Osteocyte (in vitro differentiated cells): ENCODE data around the gene TARBP2. TPM values are rescaled to one million over a fixed set of nuclear protein-coding genes. Genes with fewer than 3 reads are reported as not detected.

Experiments used
- DNase-seq: peaks from one replicate; pipeline ENCODE4 v3.0.0; 2021; ENCODE audit warnings: mixed read lengths; ENCODE audit not compliant: unreplicated experiment; ENCODE audit errors: extremely low spot score
- H3K27ac Mint-ChIP-seq: one replicate; pipeline ENCODE4 v1.8.0; 2021; ENCODE audit warnings: mild to moderate bottlenecking, mixed read lengths; ENCODE audit not compliant: unreplicated experiment
- H3K27me3 Mint-ChIP-seq: one replicate; pipeline ENCODE4 v1.8.0; 2021; ENCODE audit warnings: mixed read lengths; ENCODE audit not compliant: unreplicated experiment
- H3K36me3 Mint-ChIP-seq: one replicate; pipeline ENCODE4 v1.8.0; 2021; ENCODE audit warnings: mixed read lengths; ENCODE audit not compliant: unreplicated experiment
- H3K4me1 Mint-ChIP-seq: one replicate; pipeline ENCODE4 v1.8.0; 2021; ENCODE audit warnings: mixed read lengths; ENCODE audit not compliant: unreplicated experiment
- H3K4me3 Mint-ChIP-seq: one replicate; pipeline ENCODE4 v1.8.0; 2021; ENCODE audit warnings: mild to moderate bottlenecking, moderate library complexity, mixed read lengths; ENCODE audit not compliant: unreplicated experiment
- H3K9me3 Mint-ChIP-seq: one replicate; pipeline ENCODE4 v1.8.0; 2021; ENCODE audit warnings: mixed read lengths; ENCODE audit not compliant: unreplicated experiment
- CTCF ChIP-seq: fragments of 200-600 bp; sonication (generic); IDR thresholded peaks from 2 replicates; pipeline ENCODE4 v1.5.0; 2021; ENCODE audit warnings: antibody characterized with exemption, mild to moderate bottlenecking, moderate library complexity
- total RNA-seq: library from RNA; stranded (reverse); gene quantifications from 2 replicates; pipeline ENCODE4 v1.2.1, GENCODE V29; 2021

The TARBP2 gene
- total RNA-seq, 1 donor from 2014 or later: 33.9 TPM

- no peak for TF ChIP-seq CTCF
- DNase-seq: no peak
- Mint-ChIP-seq H3K9me3 (no peaks in the 10 kb centered on the region), H3K36me3 (peaks cover 13% of the 10 kb centered on the region), H3K4me3 (no peak overlapping the region), H3K27me3 (no peaks in the 10 kb centered on the region), H3K27ac (peak overlapping the region; percentile 31), H3K4me1 (peaks cover 12% of the 10 kb centered on the region)
Observed at GRCh38 chr12:53551889-53552291, 50.8 kb downstream of the TARBP2 start.

GRCh38 chr12:53552361-53553327 lies 51.6 kb downstream of the TARBP2 start:
- Mint-ChIP-seq H3K4me3 (no peak overlapping the region), H3K4me1 (peaks cover 17% of the 10 kb centered on the region), H3K9me3 (no peaks in the 10 kb centered on the region), H3K27me3 (no peaks in the 10 kb centered on the region), H3K36me3 (peaks cover 13% of the 10 kb centered on the region), H3K27ac (peak overlapping the region; percentile 31)
- no peak for TF ChIP-seq CTCF
- no peak for DNase-seq

Other genes with a start within 250 kb of the TARBP2 start
- gene ESPL1, start 233.0 kb upstream of the TARBP2 start, total RNA-seq: 7.6 and 8.6 TPM in 2 replicates
- gene PFDN5, start 205.7 kb upstream of the TARBP2 start, total RNA-seq: 394 and 396 TPM in 2 replicates
- gene MYG1, start 201.6 kb upstream of the TARBP2 start, total RNA-seq: 72.5 and 80.5 TPM in 2 replicates
- gene AAAS, start 179.7 kb upstream of the TARBP2 start, total RNA-seq: 66.3 and 72.8 TPM in 2 replicates
- not detected in 2 replicates for gene SP7, start 164.9 kb upstream of the TARBP2 start, total RNA-seq
- gene SP1, start 121.1 kb upstream of the TARBP2 start, total RNA-seq: 77.0 and 83.3 TPM in 2 replicates
- gene AMHR2, start 77.4 kb upstream of the TARBP2 start, total RNA-seq: not detected in 2 replicates
- gene PRR13, start 59.5 kb upstream of the TARBP2 start, total RNA-seq: 102 and 105 TPM in 2 replicates
- 984 and 1,015 TPM in 2 replicates for gene PCBP2, start 49.2 kb upstream of the TARBP2 start, total RNA-seq
- 47.7 and 51.8 TPM in 2 replicates for gene MAP3K12, start 1.8 kb upstream of the TARBP2 start, total RNA-seq
- not detected in 2 replicates for gene NPFF, start 6.2 kb downstream of the TARBP2 start, total RNA-seq
- gene ATF7, start 125.1 kb downstream of the TARBP2 start, total RNA-seq: 46.6 and 50.0 TPM in 2 replicates
- gene ATP5MC2, start 174.8 kb downstream of the TARBP2 start, total RNA-seq: 294 TPM in 2 replicates
- 186 and 198 TPM in 2 replicates for gene CALCOCO1, start 226.2 kb downstream of the TARBP2 start, total RNA-seq